Activated CD4-positive, alpha-beta T cell treated with anti-CD3 and anti-CD28 coated beads, Interleukin-2, amount 10 ng/mL, durations not matched to agents 24 days and 14 days (primary cell): ENCODE data around the gene PPP3CB. TPM values are rescaled to one million over a fixed set of nuclear protein-coding genes. Genes with fewer than 3 reads are reported as not detected.
A peak's percentile ranks its signal among the peaks of the same experiment; 100 is the strongest.

Experiments
- DNase-seq: peaks from one replicate; pipeline ENCODE4 v3.0.0; 2022
- H3K27ac Mint-ChIP-seq: one replicate; pipeline ENCODE4 v1.8.0; 2022; ENCODE audit warnings: mild to moderate bottlenecking, mixed read lengths
- H3K27me3 Mint-ChIP-seq: one replicate; pipeline ENCODE4 v1.8.0; 2022; ENCODE audit warnings: mixed read lengths
- H3K36me3 Mint-ChIP-seq: one replicate; pipeline ENCODE4 v1.8.0; 2022; ENCODE audit warnings: low read depth, mild to moderate bottlenecking, mixed read lengths
- H3K4me1 Mint-ChIP-seq: one replicate; pipeline ENCODE4 v1.8.0; 2021; ENCODE audit warnings: mixed read lengths
- H3K4me3 Mint-ChIP-seq: one replicate; pipeline ENCODE4 v1.8.0; 2022; ENCODE audit warnings: mild to moderate bottlenecking, moderate library complexity, mixed read lengths
- H3K9me3 Mint-ChIP-seq: one replicate; pipeline ENCODE4 v1.8.0; 2021; ENCODE audit warnings: mixed read lengths
- intact Hi-C: fragments of 100-400 bp; cut with micrococcal nuclease; formaldehyde crosslinking; loops from one replicate; pipeline ENCODE4 v1.15.1; 2023
- total RNA-seq: library from RNA; stranded (reverse); gene quantifications from 2 replicates; pipeline ENCODE4 v1.2.3, GENCODE V29; 2022

The PPP3CB gene
- total RNA-seq: 42.5 and 43.6 TPM in 2 replicates

DNA sequence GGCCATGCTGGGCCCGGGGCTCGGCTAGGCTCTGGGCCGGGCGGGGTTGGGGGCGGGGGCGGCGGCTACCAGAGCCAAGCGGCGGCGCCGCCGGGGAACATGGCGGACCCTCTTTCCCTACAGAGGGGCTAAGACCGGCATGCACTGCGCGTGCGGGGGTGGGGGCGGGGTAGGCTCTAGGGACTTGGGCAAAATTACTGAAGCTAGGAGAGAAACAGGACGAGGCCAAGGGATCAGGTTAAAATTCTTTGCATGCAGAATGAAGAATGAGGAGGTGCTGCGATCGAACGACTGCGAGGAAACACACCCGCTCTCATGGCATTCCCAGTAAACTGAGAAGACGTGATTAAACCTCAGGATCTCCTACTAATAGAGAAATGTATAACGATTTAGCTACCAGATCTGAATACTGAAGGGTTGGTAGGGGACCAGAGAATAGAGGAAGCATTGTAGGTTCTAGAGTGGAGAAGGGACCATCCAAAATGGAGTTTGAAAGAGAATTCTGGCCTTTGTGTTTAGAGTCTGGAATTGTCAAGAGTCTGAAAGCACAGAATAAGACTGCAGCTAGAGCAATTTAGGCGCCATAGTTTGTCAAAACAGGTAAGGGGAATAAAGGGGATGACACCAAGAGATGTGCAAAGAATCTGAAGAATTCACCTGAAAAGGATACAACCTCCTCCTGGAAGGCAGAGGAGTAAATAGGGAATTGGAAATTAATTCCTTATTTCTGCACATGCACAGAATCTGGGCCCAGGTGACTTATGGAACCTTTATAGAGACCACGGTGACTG, at the start of gene PPP3CB:
Gene PPP3CB (minus strand): TSS at position 141 of the 791 bp plus-strand sequence. CDS start 135 bp downstream, at position 6.
- Mint-ChIP-seq H3K4me1 (peaks cover 38% of the 10 kb centered on the region), H3K36me3 (peaks cover 20% of the 10 kb centered on the region), H3K9me3 (no peaks in the 10 kb centered on the region), H3K27me3 (no peaks in the 10 kb centered on the region), H3K27ac (peak within 1 kb of the TSS; percentile 99), H3K4me3 (peak within 1 kb of the TSS; percentile 99)
- DNase-seq: peak; percentile 93
- intact Hi-C loops: loop anchor here (1.0 kb wide), 8 partner anchors 16 to 286 kb away; partner anchors contain the start of genes ANXA7, CFAP70, CHCHD1 and DNAJC9

DNA sequence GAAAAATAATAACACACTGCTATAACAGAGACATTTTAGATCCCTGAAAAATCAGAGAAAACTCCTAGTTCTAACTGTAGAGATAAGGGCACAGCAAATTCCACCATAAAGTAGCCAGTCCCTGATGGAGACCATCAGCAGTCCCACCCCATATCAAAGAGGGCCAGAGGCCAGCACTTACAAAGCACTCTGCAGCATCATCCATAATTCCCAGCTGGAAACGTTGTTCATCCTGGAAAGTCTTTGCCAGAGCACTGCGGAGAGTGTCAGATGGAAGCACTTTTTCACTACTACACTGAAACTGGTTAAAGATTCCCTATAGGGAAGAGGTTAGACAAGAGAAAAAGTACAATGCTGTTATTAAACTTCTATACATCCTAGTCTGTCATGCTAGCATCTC, 49.5 kb upstream of the PPP3CB start:
- intact Hi-C loops: no loop called here
- Mint-ChIP-seq H3K36me3 (no peaks in the 10 kb centered on the region), H3K4me3 (no peak overlapping the region), H3K27ac (no peak overlapping the region), H3K27me3 (no peaks in the 10 kb centered on the region), H3K9me3 (no peaks in the 10 kb centered on the region), H3K4me1 (no peaks in the 10 kb centered on the region)
- DNase-seq: no peak

DNA sequence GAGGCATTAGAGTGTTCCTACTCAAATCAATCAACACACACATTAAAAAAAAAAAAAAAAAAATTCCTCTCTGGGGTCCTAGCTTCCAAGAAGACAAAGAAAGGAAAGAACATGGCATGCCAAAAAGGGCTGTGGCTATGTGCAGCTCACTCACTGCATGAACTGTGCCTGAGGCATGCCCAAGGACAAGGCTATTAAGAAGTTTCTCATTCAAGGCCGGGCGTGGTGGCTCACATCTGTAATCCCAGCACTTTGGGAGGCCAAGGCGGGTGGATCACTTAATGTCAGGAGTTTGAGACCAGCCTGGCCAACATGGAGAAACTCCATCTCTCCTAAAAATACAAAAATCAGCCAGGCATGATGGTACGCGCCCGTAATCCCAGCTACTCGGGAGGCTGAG, 41.9 kb upstream of the PPP3CB start:
- Mint-ChIP-seq H3K4me3 (no peak overlapping the region), H3K4me1 (peaks cover 11% of the 10 kb centered on the region), H3K36me3 (no peaks in the 10 kb centered on the region), H3K27me3 (peaks cover 2% of the 10 kb centered on the region), H3K9me3 (no peaks in the 10 kb centered on the region), H3K27ac (no peak overlapping the region)
- DNase-seq: no peak
- intact Hi-C loops: no loop called here

DNA sequence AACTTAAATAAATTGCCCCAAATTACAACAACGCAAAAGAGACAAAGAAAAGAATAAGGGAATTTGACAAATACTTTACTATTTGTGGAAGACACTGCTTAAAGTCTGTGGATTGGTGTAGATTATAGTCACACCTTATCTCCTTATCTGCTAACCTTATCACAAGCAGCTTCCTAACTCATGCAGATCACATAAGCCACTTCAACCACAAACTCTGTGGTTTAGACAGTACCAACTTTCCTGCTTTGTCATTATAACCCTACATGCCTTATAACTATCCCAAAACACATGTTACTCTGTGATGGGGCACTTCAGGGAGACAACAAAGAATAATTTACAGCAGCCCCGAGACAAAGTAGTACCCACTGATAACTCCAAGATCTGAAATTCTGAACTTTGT, 41.5 kb upstream of the PPP3CB start:
- no peak for DNase-seq
- Mint-ChIP-seq H3K4me1 (peaks cover 11% of the 10 kb centered on the region), H3K27ac (no peak overlapping the region), H3K9me3 (no peaks in the 10 kb centered on the region), H3K36me3 (no peaks in the 10 kb centered on the region), H3K27me3 (peaks cover 2% of the 10 kb centered on the region), H3K4me3 (no peak overlapping the region)
- intact Hi-C loops: no loop called here

DNA sequence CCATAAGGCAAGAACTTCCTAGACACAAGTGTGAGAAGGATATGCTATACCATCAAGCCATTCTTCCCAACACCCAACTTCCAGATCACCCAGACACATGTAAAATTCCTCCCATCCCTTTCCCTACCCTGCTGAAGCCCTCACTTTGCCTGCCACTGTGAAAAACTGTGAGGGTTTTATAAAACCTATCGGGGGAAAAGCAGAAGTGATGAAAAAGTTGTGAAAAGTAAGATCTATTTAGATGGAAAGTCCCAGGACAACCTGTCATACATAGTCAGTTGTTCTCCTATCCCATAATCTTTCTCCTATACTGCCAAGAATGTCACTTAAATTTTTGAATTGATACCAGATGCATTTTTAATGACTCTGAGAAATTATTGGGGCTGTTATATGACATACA, 39.0 kb upstream of the PPP3CB start:
- no peaks in the 10 kb centered on the region for H3K9me3 Mint-ChIP-seq
- no peak for DNase-seq
- peaks cover 11% of the 10 kb centered on the region for H3K4me1 Mint-ChIP-seq
- intact Hi-C loops: no loop called here
- no peak overlapping the region for H3K27ac Mint-ChIP-seq
- no peak overlapping the region for H3K4me3 Mint-ChIP-seq
- H3K27me3 Mint-ChIP-seq: peaks cover 2% of the 10 kb centered on the region
- no peaks in the 10 kb centered on the region for H3K36me3 Mint-ChIP-seq

DNA sequence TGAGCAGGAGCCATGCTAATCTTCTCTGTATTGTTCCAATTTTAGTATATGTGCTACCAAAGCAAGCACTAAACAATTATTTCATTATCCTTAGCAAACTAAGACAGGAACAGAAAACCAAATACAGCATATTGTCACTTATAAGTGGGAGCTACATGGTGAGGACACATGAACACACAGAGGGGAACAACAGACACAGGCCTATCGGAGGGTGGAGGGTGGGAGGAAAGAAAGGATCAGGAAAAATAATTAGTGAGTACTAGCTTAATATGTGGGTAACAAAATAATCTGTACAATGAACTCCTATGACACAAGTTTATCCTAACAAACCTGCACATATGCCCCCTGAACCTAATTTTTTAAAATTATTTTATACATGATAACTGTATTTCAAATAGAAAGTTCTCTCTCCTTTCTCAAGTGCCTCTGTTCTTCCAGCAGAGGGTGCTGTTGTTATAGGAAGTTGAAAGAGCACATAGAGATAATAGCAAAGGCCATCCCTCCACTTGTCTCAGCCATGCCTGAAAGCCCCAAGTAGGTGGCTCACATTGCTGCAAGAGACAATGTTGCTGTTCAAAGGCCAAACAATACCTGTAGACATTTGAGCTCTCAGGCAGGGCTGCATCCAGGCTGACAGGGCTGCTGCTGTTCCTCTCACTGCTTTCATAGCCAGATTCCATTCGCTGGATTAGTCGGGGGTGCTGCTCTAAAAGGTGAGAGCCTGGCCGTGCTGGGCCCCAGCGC, 33.4 kb upstream of the PPP3CB start:
- DNase-seq: peak; percentile 88
- Mint-ChIP-seq H3K9me3 (no peaks in the 10 kb centered on the region), H3K36me3 (no peaks in the 10 kb centered on the region), H3K27me3 (no peaks in the 10 kb centered on the region), H3K4me1 (no peaks in the 10 kb centered on the region), H3K27ac (no peak overlapping the region), H3K4me3 (no peak overlapping the region)
- intact Hi-C loops: loop anchor here (1.0 kb wide), 1 partner anchor 115 kb away; no protein-coding TSS in a partner anchor

DNA sequence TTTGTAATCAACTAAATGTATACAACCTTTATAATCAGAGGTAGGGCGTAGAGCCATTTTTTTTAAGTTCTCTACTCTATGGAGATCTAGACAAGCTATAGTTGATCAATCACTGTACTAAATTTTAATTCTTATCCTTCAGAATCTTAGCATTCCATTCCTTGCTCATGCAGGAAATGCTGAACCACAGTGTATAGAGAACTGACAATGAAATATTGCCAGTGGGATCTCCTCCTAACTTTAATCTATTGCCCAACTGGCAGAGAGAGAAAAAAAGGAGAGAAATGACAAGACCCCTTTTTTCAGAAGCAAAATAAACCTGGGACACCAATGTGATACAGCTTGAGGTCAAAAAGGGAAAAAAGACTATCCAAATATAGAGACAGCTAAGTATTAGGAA, 26.4 kb upstream of the PPP3CB start:
- Mint-ChIP-seq H3K4me1 (peaks cover 2% of the 10 kb centered on the region), H3K4me3 (no peak overlapping the region), H3K9me3 (no peaks in the 10 kb centered on the region), H3K36me3 (no peaks in the 10 kb centered on the region), H3K27ac (no peak overlapping the region), H3K27me3 (no peaks in the 10 kb centered on the region)
- no peak for DNase-seq
- intact Hi-C loops: no loop called here

DNA sequence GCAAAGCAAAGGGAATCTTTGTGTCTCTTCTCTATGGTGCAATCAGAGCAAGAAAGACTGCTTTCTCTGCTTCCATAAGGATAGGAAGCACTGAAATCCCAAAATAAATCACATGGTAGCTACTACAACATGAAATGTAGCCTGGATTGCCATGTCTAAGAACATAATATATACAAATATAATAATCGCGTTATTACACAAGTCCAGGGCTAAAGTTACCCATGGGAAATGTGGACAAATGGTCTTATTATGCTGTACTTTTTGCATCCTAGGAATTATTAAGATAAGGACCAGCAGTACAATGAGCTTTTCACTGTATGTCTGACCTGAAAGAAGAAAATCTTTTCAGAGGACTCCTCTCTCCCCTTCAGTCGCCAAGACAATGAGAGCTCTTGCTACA, 23.5 kb upstream of the PPP3CB start:
- intact Hi-C loops: no loop called here
- peaks cover 5% of the 10 kb centered on the region for H3K4me1 Mint-ChIP-seq
- H3K9me3 Mint-ChIP-seq: no peaks in the 10 kb centered on the region
- H3K4me3 Mint-ChIP-seq: no peak overlapping the region
- no peaks in the 10 kb centered on the region for H3K27me3 Mint-ChIP-seq
- no peaks in the 10 kb centered on the region for H3K36me3 Mint-ChIP-seq
- no peak for DNase-seq
- H3K27ac Mint-ChIP-seq: no peak overlapping the region

DNA sequence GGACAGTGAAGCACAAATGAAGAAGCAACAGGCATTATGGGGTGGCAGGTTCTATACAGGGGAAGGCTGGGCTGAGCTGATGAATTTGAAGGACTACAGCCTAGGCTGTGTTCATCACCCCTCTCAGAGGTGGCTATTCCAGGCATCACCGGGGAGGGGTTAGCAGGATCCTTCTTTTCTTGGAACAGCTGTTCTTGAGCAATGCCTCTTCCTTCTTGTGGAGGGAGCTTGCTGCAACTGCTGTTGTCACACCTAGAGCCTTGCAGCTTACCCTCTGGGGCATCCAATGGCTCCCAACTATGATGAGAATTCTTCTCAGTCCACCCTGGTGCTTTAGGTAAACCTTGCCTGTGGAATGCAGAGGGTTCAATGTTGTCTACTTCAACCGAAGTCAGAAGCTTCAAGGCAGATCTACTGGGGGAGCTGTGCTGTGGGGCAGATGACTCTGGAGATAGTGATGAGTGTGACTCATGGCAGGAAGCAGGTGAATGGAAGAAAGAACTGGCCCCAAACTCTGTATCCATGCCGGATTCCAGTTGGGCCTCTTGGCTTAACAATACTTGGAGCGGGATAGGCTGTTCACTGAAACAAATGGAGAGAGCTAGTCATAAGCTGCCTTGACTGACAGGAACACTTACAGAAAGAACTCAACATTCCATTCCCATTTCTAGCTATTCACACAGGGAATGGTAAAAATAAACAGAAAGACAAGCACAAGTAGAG, 21.5 kb upstream of the PPP3CB start:
- Mint-ChIP-seq H3K27me3 (no peaks in the 10 kb centered on the region), H3K4me1 (peaks cover 5% of the 10 kb centered on the region), H3K9me3 (no peaks in the 10 kb centered on the region), H3K27ac (no peak overlapping the region), H3K36me3 (no peaks in the 10 kb centered on the region), H3K4me3 (no peak overlapping the region)
- intact Hi-C loops: no loop called here
- no peak for DNase-seq

DNA sequence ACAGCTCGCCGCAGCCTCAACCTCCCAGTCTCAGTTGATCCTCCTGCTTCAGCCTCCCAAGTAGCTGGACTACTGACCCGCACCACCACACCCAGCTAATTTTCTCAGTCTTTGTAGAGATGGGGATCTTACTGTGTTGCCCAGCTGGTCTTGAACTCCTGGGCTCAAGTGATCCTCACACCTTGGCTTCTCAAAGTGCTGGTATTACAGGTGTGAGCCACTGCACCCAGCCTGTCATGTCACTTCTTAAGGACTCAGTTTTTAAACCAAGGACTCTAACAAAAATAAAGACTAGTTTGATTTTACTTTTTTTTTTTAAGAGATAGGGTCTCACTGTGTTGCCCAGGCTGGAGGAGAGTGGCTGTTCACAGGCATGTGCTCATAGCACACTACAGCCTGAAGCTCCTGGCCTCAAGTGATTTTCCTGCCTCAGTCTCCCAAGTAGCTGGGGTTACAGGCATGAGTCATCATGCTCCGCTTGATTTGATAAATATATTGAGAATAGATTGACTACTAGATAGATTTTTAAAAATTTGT, 16.5 kb upstream of the PPP3CB start:
- Mint-ChIP-seq H3K27me3 (no peaks in the 10 kb centered on the region), H3K27ac (no peak overlapping the region), H3K36me3 (no peaks in the 10 kb centered on the region), H3K4me1 (peaks cover 2% of the 10 kb centered on the region), H3K9me3 (no peaks in the 10 kb centered on the region), H3K4me3 (no peak overlapping the region)
- DNase-seq: no peak
- intact Hi-C loops: no loop called here

DNA sequence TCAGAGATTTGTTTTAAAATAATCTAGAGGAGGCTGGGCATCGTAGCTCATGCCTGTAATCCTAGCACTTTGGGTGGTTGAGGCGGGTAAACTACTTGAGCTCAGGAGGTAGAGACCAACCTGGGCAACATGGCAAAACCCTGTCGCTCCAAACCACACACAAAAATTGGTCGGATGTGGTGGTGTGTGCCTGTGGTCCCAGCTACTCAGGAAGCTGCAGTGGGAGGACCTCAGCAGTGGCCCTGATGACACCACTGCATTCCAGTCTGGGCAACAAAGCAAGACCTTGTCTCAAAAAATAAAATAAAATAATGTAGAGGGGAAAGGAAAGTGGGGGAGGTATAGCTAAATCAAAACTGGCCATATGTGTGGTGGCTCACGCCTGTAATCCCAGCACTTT, 13.9 kb upstream of the PPP3CB start:
- H3K27ac Mint-ChIP-seq: no peak overlapping the region
- H3K27me3 Mint-ChIP-seq: no peaks in the 10 kb centered on the region
- H3K4me1 Mint-ChIP-seq: no peaks in the 10 kb centered on the region
- no peak overlapping the region for H3K4me3 Mint-ChIP-seq
- no peaks in the 10 kb centered on the region for H3K9me3 Mint-ChIP-seq
- H3K36me3 Mint-ChIP-seq: peaks cover 4% of the 10 kb centered on the region
- intact Hi-C loops: no loop called here
- no peak for DNase-seq

DNA sequence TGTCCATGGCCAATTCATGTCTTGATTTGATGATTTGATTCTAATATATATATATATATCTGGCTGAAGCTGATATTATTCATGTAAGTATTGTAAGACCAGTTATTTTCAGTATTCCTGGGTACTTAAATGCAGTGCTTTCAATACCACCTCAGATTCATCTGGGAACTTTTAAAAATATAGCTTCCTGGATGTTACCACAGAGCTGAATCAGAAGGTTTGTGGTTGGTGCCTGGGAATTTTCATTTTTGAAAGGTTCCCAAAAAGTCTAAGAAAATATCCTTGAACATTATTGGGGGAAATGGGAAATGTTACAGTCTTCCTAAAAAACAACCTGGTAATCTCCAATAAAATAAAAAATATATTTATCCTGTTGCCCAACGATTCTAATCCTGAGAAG, 10.7 kb upstream of the PPP3CB start:
- no peak overlapping the region for H3K27ac Mint-ChIP-seq
- no peak for DNase-seq
- H3K9me3 Mint-ChIP-seq: no peaks in the 10 kb centered on the region
- no peak overlapping the region for H3K4me3 Mint-ChIP-seq
- intact Hi-C loops: no loop called here
- H3K4me1 Mint-ChIP-seq: peaks cover 6% of the 10 kb centered on the region
- H3K27me3 Mint-ChIP-seq: no peaks in the 10 kb centered on the region
- peaks cover 20% of the 10 kb centered on the region for H3K36me3 Mint-ChIP-seq

DNA sequence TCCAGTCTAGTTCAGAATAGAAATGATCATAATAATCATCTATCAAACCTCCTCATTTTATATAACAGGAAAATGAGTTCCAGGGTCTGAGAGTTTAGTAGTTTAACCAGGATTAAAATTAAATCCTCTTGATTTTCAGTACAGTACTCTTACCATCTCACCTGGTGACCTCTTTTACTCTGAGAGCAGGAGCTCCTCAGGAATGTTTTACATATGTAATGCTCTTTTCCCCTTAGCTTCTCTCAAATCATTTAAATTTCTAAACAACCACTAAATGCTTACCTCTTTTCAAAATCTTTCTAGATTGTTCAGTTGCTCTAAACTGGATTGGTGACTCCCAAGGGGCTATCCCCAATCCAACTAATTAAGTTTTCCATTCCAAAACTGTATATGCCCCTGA, 10.2 kb upstream of the PPP3CB start:
- no peaks in the 10 kb centered on the region for H3K9me3 Mint-ChIP-seq
- H3K27me3 Mint-ChIP-seq: no peaks in the 10 kb centered on the region
- intact Hi-C loops: no loop called here
- H3K4me1 Mint-ChIP-seq: peaks cover 10% of the 10 kb centered on the region
- H3K27ac Mint-ChIP-seq: no peak overlapping the region
- H3K4me3 Mint-ChIP-seq: no peak overlapping the region
- DNase-seq: no peak
- H3K36me3 Mint-ChIP-seq: peaks cover 22% of the 10 kb centered on the region

DNA sequence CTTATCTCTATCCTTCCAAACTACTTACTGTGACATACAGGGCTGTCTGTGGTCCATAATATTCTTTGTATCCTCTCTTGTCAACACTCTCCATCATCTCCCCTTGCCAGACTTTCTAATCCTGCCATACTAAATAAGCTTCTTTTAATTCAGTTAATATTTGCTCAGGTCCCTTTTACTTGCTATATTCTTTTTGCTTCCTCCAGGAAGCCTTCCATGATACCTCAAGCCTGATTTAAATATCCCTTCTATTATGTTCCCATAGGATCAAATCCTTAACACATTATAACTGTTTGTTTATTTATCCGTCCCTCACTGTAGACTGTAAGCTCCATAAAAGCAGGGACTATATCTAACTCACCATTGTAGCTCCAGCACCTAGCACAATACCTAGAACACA, 7.2 kb upstream of the PPP3CB start:
- Mint-ChIP-seq H3K9me3 (no peaks in the 10 kb centered on the region), H3K36me3 (peaks cover 23% of the 10 kb centered on the region), H3K4me3 (no peak overlapping the region), H3K4me1 (peaks cover 12% of the 10 kb centered on the region), H3K27me3 (no peaks in the 10 kb centered on the region), H3K27ac (no peak overlapping the region)
- DNase-seq: no peak
- intact Hi-C loops: no loop called here
